Hematopoietic multipotent progenitor cell treated with erythropoietin and hydrocortisone succinate and interleukin-3 and kit ligand, for 8 days (in vitro differentiated cells): ENCODE measurements around the gene ART1.
"Not testable (repeated sequence)": the region's sequence is repeated elsewhere in the genome, so short reads cannot be mapped to it uniquely, and the experiment has no call there.

Source experiments
- DNase-seq: peaks from one replicate; pipeline ENCODE4 v3.0.0-alpha.2; 2015

Gene ART1

DNA sequence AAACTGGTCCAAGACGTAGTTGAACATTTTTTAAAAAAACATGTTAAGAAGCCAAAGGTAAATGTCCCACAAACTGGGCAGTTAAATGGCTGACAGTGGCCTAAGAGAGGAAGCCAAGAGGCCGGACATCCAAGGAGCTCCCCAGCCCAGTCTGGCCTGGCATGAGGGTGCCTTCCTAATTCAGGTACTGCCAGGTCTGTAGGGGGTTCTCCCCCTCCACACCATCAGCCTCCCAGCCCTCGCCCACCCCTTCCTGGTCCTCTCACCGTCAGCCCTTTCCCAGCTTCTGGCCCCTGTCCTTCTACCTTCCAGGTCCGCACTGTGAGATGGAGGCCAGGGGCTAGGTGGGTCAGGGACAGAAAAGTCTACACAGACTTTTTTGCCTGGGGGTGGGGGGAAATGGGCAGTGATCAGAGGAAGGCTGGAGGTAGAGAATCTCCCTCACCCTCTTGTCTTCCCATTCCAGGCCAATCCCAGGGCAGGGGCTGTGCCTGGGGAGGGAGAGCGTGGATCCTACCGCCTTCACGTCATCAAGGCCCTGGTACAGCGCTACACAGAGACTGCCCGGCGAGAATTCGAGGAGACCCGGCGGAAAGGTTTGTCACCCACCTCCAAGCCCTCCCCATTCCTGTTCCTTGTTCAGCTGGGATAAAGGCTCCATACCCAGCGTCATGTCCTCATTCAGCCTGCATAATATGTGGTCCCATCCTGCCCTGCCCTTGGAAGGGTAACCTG lies 9.1 kb upstream of the ART1 start:
- no peak for DNase-seq

DNA sequence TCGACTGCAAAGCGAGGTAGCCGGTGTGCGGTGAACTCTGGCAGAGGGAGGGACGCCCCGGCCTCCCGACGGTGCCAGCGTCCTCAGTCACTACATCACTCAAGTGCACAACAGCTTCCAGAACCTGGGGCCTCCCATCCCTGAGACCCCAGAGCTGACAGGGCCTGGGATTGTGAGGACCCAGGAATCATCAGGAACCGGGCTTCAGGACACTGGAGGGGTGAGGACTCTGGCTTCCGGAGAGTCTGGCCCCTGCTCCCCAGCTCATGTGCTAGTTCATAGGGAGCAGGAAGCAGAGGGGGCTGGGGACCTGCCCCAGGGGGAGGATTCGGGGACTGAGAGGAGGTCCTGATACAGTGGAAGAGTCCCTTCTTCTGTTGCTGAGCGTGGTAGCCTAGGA lies 7.7 kb upstream of the ART1 start:
- no peak for DNase-seq

GRCh38 chr11:3638513-3638912 lies 6.4 kb upstream of the ART1 start:
- no peak for DNase-seq

DNA sequence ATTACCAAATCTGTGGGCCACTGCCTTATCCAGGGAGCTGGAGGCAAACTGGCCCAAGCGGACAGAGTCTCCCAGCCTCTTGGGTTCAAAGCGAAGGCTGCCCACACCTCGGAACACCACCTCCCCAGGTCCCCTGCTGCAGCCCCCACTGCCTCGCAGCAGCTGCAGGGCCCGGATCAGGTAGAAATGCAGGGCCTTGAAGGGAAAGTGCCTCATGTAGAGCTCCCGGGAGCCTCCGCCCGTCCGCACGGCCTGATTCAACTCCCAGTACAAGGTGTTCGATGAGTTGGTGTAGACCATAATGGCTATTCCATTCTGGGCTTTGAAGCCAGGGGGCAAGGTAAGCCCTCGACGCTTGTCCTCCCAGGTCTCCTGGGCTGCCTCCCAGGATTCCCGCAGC lies 5.1 kb upstream of the ART1 start:
- DNase-seq = no peak

GRCh38 chr11:3641191-3641590 lies 3.7 kb upstream of the ART1 start:
- DNase-seq = no peak

- no peak for DNase-seq
These were observed 3.2 kb upstream of the ART1 start, which contains the start of gene ART5 for GRCh38 chr11:3641701-3642070. TSS of gene ART5 (minus strand) at chr11:3641992. CDS start at chr11:3641862, 130 bp downstream.

GRCh38 chr11:3642071-3642951 lies 2.6 kb upstream of the ART1 start:
- peak; percentile 60 for DNase-seq

GRCh38 chr11:3643102-3643546 lies 1.8 kb upstream of the ART1 start:
- DNase-seq = peak; percentile 21

GRCh38 chr11:3645552-3645951 lies 624 bp downstream of the ART1 start:
- DNase-seq = no peak

DNA sequence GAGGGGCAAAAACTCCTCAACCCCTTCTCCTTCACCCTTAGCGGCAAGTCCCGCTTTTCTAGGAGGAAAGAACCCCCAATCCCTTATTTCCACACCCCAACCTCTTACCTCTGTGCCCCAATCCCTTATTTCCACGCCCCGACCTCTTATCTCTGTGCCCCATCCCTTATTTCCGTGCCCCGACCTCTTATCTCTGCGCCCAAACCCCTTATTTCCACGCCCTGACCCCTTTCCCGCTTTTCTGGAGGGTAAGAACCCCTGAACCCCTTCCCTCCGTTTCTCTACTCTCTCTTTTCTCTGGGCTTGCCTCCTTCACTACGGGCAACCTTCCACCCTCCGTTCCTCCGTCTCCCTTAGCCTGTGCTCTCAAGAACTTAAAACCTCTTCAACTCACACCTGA lies 3.9 kb downstream of the ART1 start:
- not testable (repeated sequence) for DNase-seq

DNA sequence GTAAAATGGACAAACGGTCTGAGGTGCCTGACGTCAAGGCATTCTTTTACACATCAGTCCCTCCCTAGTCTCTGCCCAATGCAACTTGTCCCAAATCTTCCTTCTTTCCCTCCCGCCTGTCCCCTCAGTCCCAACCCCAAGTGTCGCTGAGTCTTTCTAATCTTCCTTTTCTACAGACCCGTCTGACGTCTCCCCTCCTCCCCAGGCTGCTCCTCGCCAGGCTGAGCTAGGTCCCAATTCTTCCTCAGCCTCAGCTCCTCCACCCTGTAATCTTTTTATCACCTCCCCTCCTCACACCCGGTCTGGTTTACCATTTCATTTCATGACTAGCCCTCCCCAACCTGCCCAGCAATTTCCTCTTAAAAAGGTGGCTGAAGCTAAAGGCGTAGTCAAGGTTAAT lies 4.4 kb downstream of the ART1 start:
- not testable (repeated sequence) for DNase-seq

DNA sequence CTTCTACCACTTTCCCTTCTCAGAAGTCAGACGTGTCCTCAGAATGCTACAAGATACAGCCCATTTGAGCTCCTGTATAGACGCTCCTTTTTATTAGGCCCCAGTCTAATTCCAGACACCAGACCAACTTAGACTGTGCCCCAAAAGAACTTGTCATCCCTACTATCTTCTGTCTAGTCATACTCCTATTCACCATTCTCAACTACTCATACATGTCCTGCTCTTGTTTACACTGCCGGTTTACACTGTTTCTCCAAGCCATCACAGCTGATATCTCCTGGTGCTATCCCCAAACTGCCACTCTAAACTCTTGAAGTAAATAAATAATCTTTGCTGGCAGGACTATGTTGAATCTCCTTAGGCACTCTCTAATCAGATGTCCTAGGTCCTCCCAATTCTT lies 7.6 kb downstream of the ART1 start:
- not testable (repeated sequence) for DNase-seq

GRCh38 chr11:3655547-3655946 lies 10.6 kb downstream of the ART1 start:
- no peak for DNase-seq

- DNase-seq = not testable (repeated sequence)
These were observed 12.4 kb downstream of the ART1 start for GRCh38 chr11:3657331-3657730.

DNA sequence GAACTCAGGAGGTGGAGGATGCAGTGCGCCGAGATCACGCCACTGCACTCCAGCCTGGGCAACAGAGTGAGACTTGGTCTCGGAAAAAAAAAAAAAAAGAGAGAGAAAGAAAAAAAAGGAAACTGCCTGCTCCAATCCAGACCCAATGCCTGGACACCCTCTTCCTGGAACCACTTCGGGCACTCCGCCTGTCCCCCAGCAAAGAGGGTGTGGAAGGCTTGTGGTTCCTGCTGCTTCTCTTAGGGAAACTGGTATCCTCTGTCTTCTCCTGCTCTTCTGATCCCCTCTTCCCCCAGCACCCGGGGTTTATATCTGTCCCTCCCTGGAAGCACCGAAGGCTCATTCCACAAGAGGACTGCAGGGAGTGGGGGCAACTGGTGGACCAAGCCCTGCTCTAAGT lies 13.3 kb downstream of the ART1 start:
- no peak for DNase-seq

DNA sequence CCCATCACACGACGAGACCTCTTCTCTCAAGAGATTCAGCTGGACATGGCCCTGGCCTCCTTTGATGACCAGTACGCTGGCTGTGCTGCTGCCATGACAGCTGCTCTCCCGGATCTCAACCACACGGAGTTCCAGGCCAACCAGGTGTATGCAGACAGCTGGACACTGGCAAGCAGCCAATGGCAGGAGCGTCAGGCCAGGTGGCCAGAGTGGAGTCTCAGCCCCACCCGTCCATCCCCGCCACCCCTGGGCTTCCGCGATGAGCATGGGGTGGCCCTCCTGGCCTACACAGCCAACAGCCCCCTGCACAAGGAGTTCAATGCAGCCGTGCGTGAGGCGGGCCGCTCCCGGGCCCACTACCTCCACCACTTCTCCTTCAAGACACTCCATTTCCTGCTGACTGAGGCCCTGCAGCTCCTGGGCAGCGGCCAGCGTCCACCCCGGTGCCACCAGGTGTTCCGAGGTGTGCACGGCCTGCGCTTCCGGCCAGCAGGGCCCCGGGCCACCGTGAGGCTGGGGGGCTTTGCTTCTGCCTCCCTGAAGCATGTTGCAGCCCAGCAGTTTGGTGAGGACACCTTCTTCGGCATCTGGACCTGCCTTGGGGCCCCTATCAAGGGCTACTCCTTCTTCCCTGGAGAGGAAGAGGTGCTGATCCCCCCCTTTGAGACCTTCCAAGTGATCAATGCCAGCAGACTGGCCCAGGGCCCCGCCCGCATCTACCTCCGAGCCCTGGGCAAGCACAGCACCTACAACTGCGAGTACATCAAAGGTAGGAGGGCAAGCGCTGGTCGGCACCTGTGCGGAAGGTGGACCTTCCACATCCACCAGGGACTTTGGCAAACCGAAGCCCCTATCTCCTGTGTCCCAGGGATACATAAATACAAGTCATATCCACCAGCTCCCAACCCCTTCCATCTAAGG lies 14.9 kb downstream of the ART1 start:
- DNase-seq = no peak

GRCh38 chr11:3660960-3661359 lies 16.0 kb downstream of the ART1 start:
- no peak for DNase-seq

DNA sequence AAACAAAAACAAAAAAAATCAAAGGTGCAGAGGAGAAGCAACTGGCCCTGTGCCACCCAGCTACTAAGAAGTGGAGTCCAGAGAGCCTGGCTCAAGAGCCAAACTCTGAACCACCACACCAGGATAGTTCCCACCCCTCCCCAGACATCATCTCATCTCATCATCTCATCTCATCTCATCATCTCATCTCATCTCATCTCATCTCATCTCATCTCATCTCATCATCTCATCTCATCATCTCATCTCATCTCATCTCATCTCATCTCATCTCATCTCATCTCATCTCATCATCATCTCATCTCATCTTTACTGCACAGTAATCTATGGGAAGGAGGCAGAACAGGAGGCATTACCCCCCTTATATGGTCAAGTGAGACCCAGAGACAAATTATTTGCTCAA lies 17.9 kb downstream of the ART1 start:
- no peak for DNase-seq

GRCh38 chr11:3664032-3664630 lies 19.2 kb downstream of the ART1 start:
- DNase-seq = no peak

DNA sequence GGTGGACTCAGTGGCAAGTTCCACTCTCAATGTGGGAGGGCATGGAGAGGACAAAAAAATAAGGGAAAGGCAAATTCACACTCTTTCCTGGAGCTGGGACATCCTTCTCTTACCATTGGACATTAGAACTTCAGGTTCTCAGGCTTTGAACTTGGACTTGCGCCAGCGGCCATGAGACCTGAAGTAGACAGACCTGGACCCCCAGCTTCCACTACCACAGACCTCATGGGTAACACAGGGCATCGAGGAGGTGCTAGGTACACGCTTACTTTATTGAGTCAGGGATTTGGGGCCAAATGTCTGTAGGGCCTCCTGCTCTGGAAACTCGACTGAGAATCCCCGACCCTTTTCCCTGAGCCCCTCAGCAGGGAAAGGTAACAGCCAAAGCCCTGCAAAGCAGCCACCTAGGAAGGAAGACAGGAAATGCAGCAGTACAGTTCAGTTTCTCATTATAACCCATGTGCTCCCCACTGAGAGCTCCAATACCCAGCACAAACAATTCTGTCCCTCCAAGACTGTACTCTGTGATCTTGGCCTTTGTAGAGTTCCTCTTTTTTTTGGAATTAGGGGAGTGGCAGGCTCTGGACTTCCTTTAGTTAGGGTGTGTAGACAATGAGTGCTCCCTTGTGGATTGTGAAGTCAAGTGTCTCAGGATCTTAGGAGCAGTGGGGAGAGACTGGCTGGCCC lies 20.6 kb downstream of the ART1 start:
- DNase-seq = peak; percentile 16

DNA sequence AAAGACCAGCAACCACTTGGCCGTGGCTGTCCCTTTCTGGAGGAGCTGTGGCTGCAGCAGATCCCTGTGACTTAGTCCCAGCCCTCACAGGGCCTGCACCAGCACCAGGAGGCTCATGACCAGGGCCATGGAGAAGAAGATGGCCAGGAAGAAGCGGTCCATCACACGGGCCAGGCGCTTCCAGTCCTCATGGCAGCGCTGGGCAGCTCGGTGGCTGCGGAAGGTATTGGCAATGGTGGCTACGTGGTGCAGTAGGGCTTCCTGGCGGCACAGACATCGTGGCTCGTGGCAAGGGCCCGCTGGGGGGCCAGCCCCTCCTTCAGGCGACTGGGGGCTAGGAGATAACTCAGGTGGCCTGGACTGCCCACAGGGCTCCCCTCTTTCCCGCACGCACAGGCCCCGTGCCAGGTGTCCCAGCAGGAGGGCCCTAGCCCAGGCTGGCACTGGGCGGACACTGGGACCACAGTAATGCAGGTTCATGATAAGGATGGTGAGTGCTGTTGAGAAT lies 21.1 kb downstream of the ART1 start:
- DNase-seq = no peak
